HEK293 (cell line): ENCODE results near the gene PLS3.

Experiments
- CTCF ChIA-PET: fragments of 350-600 bp; formaldehyde crosslinking; extraction: SDS; loops from one replicate; lab custom pipeline; 2021; ENCODE audit warnings: antibody characterized with exemption; lab: Yijun Ruan, JAX
- POLR2A ChIA-PET: fragments of 300-600 bp; formaldehyde crosslinking; extraction: SDS; loops from one replicate; lab custom pipeline; 2020; ENCODE audit warnings: antibody characterized with exemption, inconsistent platforms; lab: Yijun Ruan, JAX
- H3K27ac ChIP-seq: fragments of 200-500 bp; sonication (Bioruptor generic); 2 replicates; pipeline ENCODE4 v1.5.1; 2014; ENCODE audit warnings: low read depth, low read length, control low read depth, inconsistent platforms; ENCODE audit errors: extremely low read depth
- H3K36me3 ChIP-seq, 2 experiments: fragments of 200-500 bp in 1 of 2; sonication (Bioruptor generic) in 1 of 2; 1 replicate in 1 of 2; 2 replicates in 1 of 2; pipeline ENCODE4 v1.5.1; 2014 to 2017; ENCODE audit warnings: inconsistent platforms in 2 of 2, low read length in 2 of 2; ENCODE audit not compliant: control insufficient read depth in 2 of 2, insufficient read depth in 1 of 2
- H3K4me1 ChIP-seq: fragments of 200-500 bp; sonication (Bioruptor generic); 2 replicates; pipeline ENCODE4 v1.5.1; 2014; ENCODE audit warnings: mild to moderate bottlenecking, low read length, inconsistent platforms; ENCODE audit not compliant: control insufficient read depth, insufficient read depth
- H3K4me3 ChIP-seq: 2 replicates; pipeline ENCODE4 v1.5.1; 2011; ENCODE audit warnings: low read depth, mild to moderate bottlenecking, control low read depth, low read length, moderate library complexity
- H3K9me3 ChIP-seq: fragments of 200-500 bp; sonication (Bioruptor generic); 2 replicates; pipeline ENCODE4 v1.5.1; 2014; ENCODE audit warnings: low read depth, low read length, inconsistent platforms; ENCODE audit not compliant: control insufficient read depth, insufficient read depth
- BCL11B ChIP-seq: fragments of 450-650 bp; formaldehyde crosslinking; IDR thresholded peaks from 2 replicates; pipeline ENCODE4 v1.5.1; 2016; ENCODE audit warnings: low read depth, missing biosample characterization, missing genetic modification characterization
- GLIS2 ChIP-seq: fragments of 450-650 bp; formaldehyde crosslinking; IDR thresholded peaks from 2 replicates; pipeline ENCODE4 v1.5.1; 2016; ENCODE audit warnings: missing biosample characterization, missing genetic modification characterization
- KLF1 ChIP-seq: fragments of 450-650 bp; formaldehyde crosslinking; IDR thresholded peaks from 2 replicates; pipeline ENCODE4 v1.5.1; 2016; ENCODE audit warnings: missing biosample characterization, missing genetic modification characterization
- KLF10 ChIP-seq: fragments of 450-650 bp; IDR thresholded peaks from 2 replicates; pipeline ENCODE4 v1.5.1; 2018; ENCODE audit warnings: missing biosample characterization, mild to moderate bottlenecking, missing genetic modification characterization
- KLF7 ChIP-seq: fragments of 450-650 bp; formaldehyde crosslinking; IDR thresholded peaks from 2 replicates; pipeline ENCODE4 v1.5.1; 2016; ENCODE audit warnings: missing biosample characterization, missing genetic modification characterization, borderline replicate concordance
- MEIS1 ChIP-seq: sonication (generic); formaldehyde crosslinking; IDR thresholded peaks from 2 replicates; pipeline ENCODE4 v1.8.1; 2022; ENCODE audit warnings: missing genetic modification reagents, mild to moderate bottlenecking, borderline replicate concordance
- MYNN ChIP-seq: fragments of 450-650 bp; formaldehyde crosslinking; IDR thresholded peaks from 2 replicates; pipeline ENCODE4 v1.5.1; 2016; ENCODE audit warnings: missing biosample characterization, missing genetic modification characterization, borderline replicate concordance
- SETDB1 ChIP-seq: IDR thresholded peaks from one replicate; pipeline ENCODE4 v1.6.1; 2017; ENCODE audit warnings: mild to moderate bottlenecking, low read length, moderate library complexity, mixed read lengths; ENCODE audit not compliant: insufficient read length
- WT1 ChIP-seq: fragments of 450-650 bp; formaldehyde crosslinking; IDR thresholded peaks from 2 replicates; pipeline ENCODE4 v1.5.1; 2016; ENCODE audit warnings: missing biosample characterization, missing genetic modification characterization
- ZFP3 ChIP-seq: fragments of 450-650 bp; formaldehyde crosslinking; IDR thresholded peaks from 2 replicates; pipeline ENCODE4 v1.5.1; 2016; ENCODE audit warnings: low read depth, missing biosample characterization, missing genetic modification characterization
- ZFP37 ChIP-seq: fragments of 450-650 bp; formaldehyde crosslinking; IDR thresholded peaks from 2 replicates; pipeline ENCODE4 v1.5.1; 2016; ENCODE audit warnings: missing biosample characterization, missing genetic modification characterization
- ZNF121 ChIP-seq: fragments of 450-650 bp; formaldehyde crosslinking; IDR thresholded peaks from 2 replicates; pipeline ENCODE4 v1.5.1; 2016; ENCODE audit warnings: missing biosample characterization, missing genetic modification characterization
- ZNF2 ChIP-seq: fragments of 450-650 bp; formaldehyde crosslinking; IDR thresholded peaks from 2 replicates; pipeline ENCODE4 v1.5.1; 2016; ENCODE audit warnings: missing biosample characterization, missing genetic modification characterization
- ZNF223 ChIP-seq: fragments of 450-650 bp; formaldehyde crosslinking; IDR thresholded peaks from 2 replicates; pipeline ENCODE4 v1.5.1; 2016; ENCODE audit warnings: missing biosample characterization, missing genetic modification characterization
- ZNF23 ChIP-seq: fragments of 450-650 bp; formaldehyde crosslinking; IDR thresholded peaks from 2 replicates; pipeline ENCODE4 v1.5.1; 2016; ENCODE audit warnings: missing biosample characterization, missing genetic modification characterization, borderline replicate concordance
- ZNF37A ChIP-seq: fragments of 450-650 bp; IDR thresholded peaks from 2 replicates; pipeline ENCODE4 v1.5.1; 2018; ENCODE audit warnings: missing biosample characterization, missing genetic modification characterization
- ZNF391 ChIP-seq: fragments of 450-650 bp; formaldehyde crosslinking; IDR thresholded peaks from 2 replicates; pipeline ENCODE4 v1.5.1; 2016; ENCODE audit warnings: low read depth, missing biosample characterization, missing genetic modification characterization, borderline replicate concordance
- ZNF394 ChIP-seq: fragments of 450-650 bp; formaldehyde crosslinking; IDR thresholded peaks from 2 replicates; pipeline ENCODE4 v1.5.1; 2016; ENCODE audit warnings: missing biosample characterization, missing genetic modification characterization, mild to moderate bottlenecking, moderate library complexity, borderline replicate concordance
- ZNF571 ChIP-seq: fragments of 450-650 bp; formaldehyde crosslinking; IDR thresholded peaks from 2 replicates; pipeline ENCODE4 v1.5.0; 2017; ENCODE audit warnings: missing biosample characterization, missing genetic modification characterization
- ZNF600 ChIP-seq: fragments of 450-650 bp; formaldehyde crosslinking; IDR thresholded peaks from 2 replicates; pipeline ENCODE4 v1.5.1; 2016; ENCODE audit warnings: missing biosample characterization, missing genetic modification characterization
- ZNF626 ChIP-seq: fragments of 450-650 bp; sonication (Bioruptor Pico); formaldehyde crosslinking; IDR thresholded peaks from 2 replicates; pipeline ENCODE4 v1.5.1; 2018; ENCODE audit warnings: missing biosample characterization, missing genetic modification characterization, inconsistent platforms
- ZNF664 ChIP-seq: fragments of 450-650 bp; formaldehyde crosslinking; IDR thresholded peaks from 2 replicates; pipeline ENCODE4 v1.5.1; 2016; ENCODE audit warnings: missing biosample characterization, missing genetic modification characterization
- ZNF670 ChIP-seq: fragments of 450-650 bp; formaldehyde crosslinking; IDR thresholded peaks from 2 replicates; pipeline ENCODE4 v1.5.1; 2016; ENCODE audit warnings: missing biosample characterization, missing genetic modification characterization, low read depth
- ZNF791 ChIP-seq: fragments of 450-650 bp; formaldehyde crosslinking; IDR thresholded peaks from 2 replicates; pipeline ENCODE4 v1.5.1; 2016; ENCODE audit warnings: missing biosample characterization, missing genetic modification characterization
- TF ChIP-seq, protein P1 (sequence below): fragments of 450-650 bp; IDR thresholded peaks from 2 replicates; pipeline ENCODE4 v1.5.1; 2018; ENCODE audit warnings: missing biosample characterization, missing genetic modification characterization
- TF ChIP-seq, protein P2 (sequence below): fragments of 450-650 bp; formaldehyde crosslinking; IDR thresholded peaks from 2 replicates; pipeline ENCODE4 v1.5.1; 2017; ENCODE audit warnings: missing biosample characterization, missing genetic modification characterization
- TF ChIP-seq, protein P3 (sequence below): fragments of 450-650 bp; formaldehyde crosslinking; IDR thresholded peaks from 2 replicates; pipeline ENCODE4 v1.5.1; 2017; ENCODE audit warnings: missing biosample characterization, missing genetic modification characterization
- TF ChIP-seq, protein P4 (sequence below): fragments of 450-650 bp; formaldehyde crosslinking; IDR thresholded peaks from 2 replicates; pipeline ENCODE4 v1.5.1; 2017; ENCODE audit warnings: missing biosample characterization, missing genetic modification characterization
- TF ChIP-seq, protein P5 (sequence below): fragments of 450-650 bp; formaldehyde crosslinking; IDR thresholded peaks from 2 replicates; pipeline ENCODE4 v1.5.1; 2017; ENCODE audit warnings: missing biosample characterization, missing genetic modification characterization

The PLS3 gene

DNA sequence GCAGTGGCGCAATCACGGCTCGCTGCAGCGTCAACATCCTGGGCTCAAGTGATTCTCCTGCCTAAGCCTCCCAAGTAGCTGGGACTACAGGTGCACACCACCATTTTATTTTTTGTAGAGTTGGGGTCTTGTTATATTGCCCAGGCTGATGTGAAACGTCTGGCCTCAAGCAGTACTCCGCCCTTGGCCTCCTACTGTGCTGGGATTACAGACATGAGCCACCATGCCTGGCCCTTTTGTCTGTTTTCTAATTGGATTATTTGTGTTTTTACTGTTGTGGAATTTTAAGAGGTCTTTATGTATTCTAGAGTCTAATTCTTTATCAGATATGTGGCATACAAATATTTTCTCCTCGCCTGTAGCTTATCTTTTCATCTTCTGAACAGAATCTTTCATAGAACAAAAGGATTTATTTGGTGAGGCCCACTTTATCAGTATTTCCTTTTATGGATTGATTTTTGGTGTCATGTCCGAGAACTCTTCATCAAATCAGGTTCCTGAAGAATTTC is 18.9 kb downstream of the PLS3 start:
- H3K36me3 ChIP-seq, result peaks cover 9 to 25% of the 10 kb centered on the region in 2 experiments
- H3K9me3 ChIP-seq, result no peaks in the 10 kb centered on the region
- H3K4me1 ChIP-seq, result peaks cover 8% of the 10 kb centered on the region; the same call in 1 of the 2 replicates
- POLR2A ChIA-PET, result no interaction called here
- H3K27ac ChIP-seq, result no peak overlapping the region
- CTCF ChIA-PET, result interaction anchor here (0.6 kb wide), 1 partner anchor 142 kb away, joined by 4 read pairs; no protein-coding TSS in a partner anchor
- H3K4me3 ChIP-seq, result no peak overlapping the region
- TF ChIP-seq ZNF664 (tag by site-specific recombination), result no peak
- no peak for TF ChIP-seq MEIS1 (CRISPR knock-in tag)
- TF ChIP-seq, protein P1, sequence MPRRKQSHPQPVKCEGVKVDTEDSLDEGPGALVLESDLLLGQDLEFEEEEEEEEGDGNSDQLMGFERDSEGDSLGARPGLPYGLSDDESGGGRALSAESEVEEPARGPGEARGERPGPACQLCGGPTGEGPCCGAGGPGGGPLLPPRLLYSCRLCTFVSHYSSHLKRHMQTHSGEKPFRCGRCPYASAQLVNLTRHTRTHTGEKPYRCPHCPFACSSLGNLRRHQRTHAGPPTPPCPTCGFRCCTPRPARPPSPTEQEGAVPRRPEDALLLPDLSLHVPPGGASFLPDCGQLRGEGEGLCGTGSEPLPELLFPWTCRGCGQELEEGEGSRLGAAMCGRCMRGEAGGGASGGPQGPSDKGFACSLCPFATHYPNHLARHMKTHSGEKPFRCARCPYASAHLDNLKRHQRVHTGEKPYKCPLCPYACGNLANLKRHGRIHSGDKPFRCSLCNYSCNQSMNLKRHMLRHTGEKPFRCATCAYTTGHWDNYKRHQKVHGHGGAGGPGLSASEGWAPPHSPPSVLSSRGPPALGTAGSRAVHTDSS (tag by site-specific recombination), result no peak
- no peak for TF ChIP-seq ZFP3
- no peak for TF ChIP-seq ZNF391 (tag by site-specific recombination)
- no peak for TF ChIP-seq WT1 (tag by site-specific recombination)
- TF ChIP-seq ZNF791, result no peak
- TF ChIP-seq KLF10, result no peak
- TF ChIP-seq BCL11B, result no peak
- no peak for TF ChIP-seq MYNN (tag by site-specific recombination)
- no peak for TF ChIP-seq ZNF571 (tag by site-specific recombination)
- no peak for TF ChIP-seq ZNF394
- TF ChIP-seq, protein P2, sequence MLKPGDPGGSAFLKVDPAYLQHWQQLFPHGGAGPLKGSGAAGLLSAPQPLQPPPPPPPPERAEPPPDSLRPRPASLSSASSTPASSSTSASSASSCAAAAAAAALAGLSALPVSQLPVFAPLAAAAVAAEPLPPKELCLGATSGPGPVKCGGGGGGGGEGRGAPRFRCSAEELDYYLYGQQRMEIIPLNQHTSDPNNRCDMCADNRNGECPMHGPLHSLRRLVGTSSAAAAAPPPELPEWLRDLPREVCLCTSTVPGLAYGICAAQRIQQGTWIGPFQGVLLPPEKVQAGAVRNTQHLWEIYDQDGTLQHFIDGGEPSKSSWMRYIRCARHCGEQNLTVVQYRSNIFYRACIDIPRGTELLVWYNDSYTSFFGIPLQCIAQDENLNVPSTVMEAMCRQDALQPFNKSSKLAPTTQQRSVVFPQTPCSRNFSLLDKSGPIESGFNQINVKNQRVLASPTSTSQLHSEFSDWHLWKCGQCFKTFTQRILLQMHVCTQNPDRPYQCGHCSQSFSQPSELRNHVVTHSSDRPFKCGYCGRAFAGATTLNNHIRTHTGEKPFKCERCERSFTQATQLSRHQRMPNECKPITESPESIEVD, result 0 out of 2 replicates have a peak, but pooled peaks have one; percentile 17
- TF ChIP-seq ZNF223, result no peak
- TF ChIP-seq ZNF670 (tag by site-specific recombination), result no peak
- TF ChIP-seq ZFP37 (tag by site-specific recombination), result no peak
- no peak for TF ChIP-seq ZNF626 (tag by site-specific recombination)
- TF ChIP-seq ZNF37A (tag by site-specific recombination), result no peak
- 0 out of 2 replicates have a peak, but pooled peaks have one; percentile 19 for TF ChIP-seq KLF7 (tag by site-specific recombination)
- peak; percentile 79; the same call in 1 of the 2 replicates for TF ChIP-seq ZNF121 (tag by site-specific recombination)
- TF ChIP-seq, protein P3, sequence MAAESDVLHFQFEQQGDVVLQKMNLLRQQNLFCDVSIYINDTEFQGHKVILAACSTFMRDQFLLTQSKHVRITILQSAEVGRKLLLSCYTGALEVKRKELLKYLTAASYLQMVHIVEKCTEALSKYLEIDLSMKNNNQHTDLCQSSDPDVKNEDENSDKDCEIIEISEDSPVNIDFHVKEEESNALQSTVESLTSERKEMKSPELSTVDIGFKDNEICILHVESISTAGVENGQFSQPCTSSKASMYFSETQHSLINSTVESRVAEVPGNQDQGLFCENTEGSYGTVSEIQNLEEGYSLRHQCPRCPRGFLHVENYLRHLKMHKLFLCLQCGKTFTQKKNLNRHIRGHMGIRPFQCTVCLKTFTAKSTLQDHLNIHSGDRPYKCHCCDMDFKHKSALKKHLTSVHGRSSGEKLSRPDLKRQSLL (tag by site-specific recombination), result no peak
- TF ChIP-seq KLF1 (tag by site-specific recombination), result 0 out of 2 replicates have a peak, but pooled peaks have one; percentile 38
- TF ChIP-seq, protein P4, sequence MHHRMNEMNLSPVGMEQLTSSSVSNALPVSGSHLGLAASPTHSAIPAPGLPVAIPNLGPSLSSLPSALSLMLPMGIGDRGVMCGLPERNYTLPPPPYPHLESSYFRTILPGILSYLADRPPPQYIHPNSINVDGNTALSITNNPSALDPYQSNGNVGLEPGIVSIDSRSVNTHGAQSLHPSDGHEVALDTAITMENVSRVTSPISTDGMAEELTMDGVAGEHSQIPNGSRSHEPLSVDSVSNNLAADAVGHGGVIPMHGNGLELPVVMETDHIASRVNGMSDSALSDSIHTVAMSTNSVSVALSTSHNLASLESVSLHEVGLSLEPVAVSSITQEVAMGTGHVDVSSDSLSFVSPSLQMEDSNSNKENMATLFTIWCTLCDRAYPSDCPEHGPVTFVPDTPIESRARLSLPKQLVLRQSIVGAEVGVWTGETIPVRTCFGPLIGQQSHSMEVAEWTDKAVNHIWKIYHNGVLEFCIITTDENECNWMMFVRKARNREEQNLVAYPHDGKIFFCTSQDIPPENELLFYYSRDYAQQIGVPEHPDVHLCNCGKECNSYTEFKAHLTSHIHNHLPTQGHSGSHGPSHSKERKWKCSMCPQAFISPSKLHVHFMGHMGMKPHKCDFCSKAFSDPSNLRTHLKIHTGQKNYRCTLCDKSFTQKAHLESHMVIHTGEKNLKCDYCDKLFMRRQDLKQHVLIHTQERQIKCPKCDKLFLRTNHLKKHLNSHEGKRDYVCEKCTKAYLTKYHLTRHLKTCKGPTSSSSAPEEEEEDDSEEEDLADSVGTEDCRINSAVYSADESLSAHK (tag by site-specific recombination), result no peak
- TF ChIP-seq ZNF2 (tag by site-specific recombination), result no peak
- TF ChIP-seq, protein P5, sequence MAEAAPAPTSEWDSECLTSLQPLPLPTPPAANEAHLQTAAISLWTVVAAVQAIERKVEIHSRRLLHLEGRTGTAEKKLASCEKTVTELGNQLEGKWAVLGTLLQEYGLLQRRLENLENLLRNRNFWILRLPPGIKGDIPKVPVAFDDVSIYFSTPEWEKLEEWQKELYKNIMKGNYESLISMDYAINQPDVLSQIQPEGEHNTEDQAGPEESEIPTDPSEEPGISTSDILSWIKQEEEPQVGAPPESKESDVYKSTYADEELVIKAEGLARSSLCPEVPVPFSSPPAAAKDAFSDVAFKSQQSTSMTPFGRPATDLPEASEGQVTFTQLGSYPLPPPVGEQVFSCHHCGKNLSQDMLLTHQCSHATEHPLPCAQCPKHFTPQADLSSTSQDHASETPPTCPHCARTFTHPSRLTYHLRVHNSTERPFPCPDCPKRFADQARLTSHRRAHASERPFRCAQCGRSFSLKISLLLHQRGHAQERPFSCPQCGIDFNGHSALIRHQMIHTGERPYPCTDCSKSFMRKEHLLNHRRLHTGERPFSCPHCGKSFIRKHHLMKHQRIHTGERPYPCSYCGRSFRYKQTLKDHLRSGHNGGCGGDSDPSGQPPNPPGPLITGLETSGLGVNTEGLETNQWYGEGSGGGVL (tag by site-specific recombination), result no peak
- peak; percentile 20 for TF ChIP-seq SETDB1
- TF ChIP-seq ZNF600, result no peak
- no peak for TF ChIP-seq GLIS2
- no peak for TF ChIP-seq ZNF23
